ENCODE measurements around the gene KATNAL1. TPM values are rescaled to one million over a fixed set of nuclear protein-coding genes. Genes with fewer than 3 reads are reported as not detected.
A peak's percentile ranks its signal among the peaks of the same experiment; 100 is the strongest.

Gene KATNAL1
- polyA plus RNA-seq (2013, experiment 1 of 2) = 9.6 TPM
- 11.5 TPM for polyA plus RNA-seq (2013, experiment 2 of 2)

- peaks cover 0 to 2% of the 10 kb centered on the region in 2 experiments for H3K36me3 ChIP-seq (ENCODE audit: control insufficient read depth in 1 of 2, insufficient read depth in 2 of 2, low read depth in 1 of 2, low read length in 2 of 2)
- peak within 1 kb of the TSS; percentile 84 for H3K27ac ChIP-seq (ENCODE audit: low read length, poor library complexity, severe bottlenecking)
- peak within 1 kb of the TSS; percentile 95 for H2BK5ac ChIP-seq (ENCODE audit: low read depth, low read length, poor library complexity, severe bottlenecking)
- H2AFZ ChIP-seq (ENCODE audit: low read depth, low read length) = peak within 1 kb of the TSS; percentile 96
- no peak within 1 kb of the TSS for H2AK5ac ChIP-seq (ENCODE audit: low read length, severe bottlenecking)
- H2BK120ac ChIP-seq (ENCODE audit: low read depth, low read length) = peak within 1 kb of the TSS; percentile 85
- DNase-seq = peak; percentile 83
- peak within 1 kb of the TSS; percentile 97 to 98 for H3K14ac ChIP-seq (ENCODE audit: low read length in 2 of 2)
- H3K4me2 ChIP-seq (ENCODE audit: low read length, poor library complexity, severe bottlenecking) = peak within 1 kb of the TSS; percentile 94
- H2BK15ac ChIP-seq (ENCODE audit: low read depth, poor library complexity, severe bottlenecking) = peak within 1 kb of the TSS; percentile 92
- H3K4me1 ChIP-seq (ENCODE audit: control insufficient read depth, insufficient read depth, low read depth, low read length) = peaks cover 5% of the 10 kb centered on the region
- peak within 1 kb of the TSS; percentile 99 for H4K91ac ChIP-seq (ENCODE audit: low read length)
- peak within 1 kb of the TSS; percentile 93 for H3K9ac ChIP-seq (ENCODE audit: low read length)
- peaks cover 15% of the 10 kb centered on the region for H3K79me1 ChIP-seq (replicated peaks; ENCODE audit: low read length, poor library complexity, severe bottlenecking)
- H3K4ac ChIP-seq (ENCODE audit: low read depth in 1 of 2, low read length in 2 of 2) = peak within 1 kb of the TSS; percentile 99
- no peaks in the 10 kb centered on the region for H3K9me3 ChIP-seq (ENCODE audit: control insufficient read depth, low read length)
- WGBS = under 1% methylated on average over 60 of the region's 71 CpGs
- H2BK12ac ChIP-seq (ENCODE audit: low read length in 2 of 2) = peak within 1 kb of the TSS; percentile 97 to 99
- H3K23ac ChIP-seq (ENCODE audit: low read length in 2 of 2) = peak within 1 kb of the TSS; percentile 60 to 98
- peak within 1 kb of the TSS; percentile 99 for H4K8ac ChIP-seq (ENCODE audit: low read length)
- H3K4me3 ChIP-seq (ENCODE audit: insufficient read depth in 1 of 2, low read depth in 1 of 2, low read length in 2 of 2) = peak within 1 kb of the TSS; percentile 96 to 98
- H3K18ac ChIP-seq (ENCODE audit: low read depth in 1 of 2, low read length in 2 of 2) = peak within 1 kb of the TSS; percentile 97 to 100
- H3K27me3 ChIP-seq (ENCODE audit: control insufficient read depth in 1 of 2, insufficient read depth in 1 of 2, low read length in 2 of 2) = no peaks in the 10 kb centered on the region
These were observed at the start of gene KATNAL1 for GRCh38 chr13:30307194-30307970. Gene KATNAL1, minus strand, starts transcription at chr13:30307551. Its CDS starts 23,774 bp downstream, at chr13:30283777.

- Histone ChIP-seq H2BK15ac (ENCODE audit: low read depth, poor library complexity, severe bottlenecking) (no peak overlapping the region), H3K27ac (ENCODE audit: low read length, poor library complexity, severe bottlenecking) (peak overlapping the region; percentile 59), H2AK5ac (ENCODE audit: low read length, severe bottlenecking) (peak overlapping the region; percentile 49), H2BK5ac (ENCODE audit: low read depth, low read length, poor library complexity, severe bottlenecking) (no peak overlapping the region), H3K18ac (ENCODE audit: low read depth in 1 of 2, low read length in 2 of 2) (no peak overlapping the region), H3K23ac (ENCODE audit: low read length in 2 of 2) (no peak overlapping the region), H3K4me1 (ENCODE audit: control insufficient read depth, insufficient read depth, low read depth, low read length) (peaks cover 12% of the 10 kb centered on the region), H3K27me3 (ENCODE audit: control insufficient read depth in 1 of 2, insufficient read depth in 1 of 2, low read length in 2 of 2) (no peaks in the 10 kb centered on the region), H3K9ac (ENCODE audit: low read length) (no peak overlapping the region), H3K4me3 (ENCODE audit: insufficient read depth in 1 of 2, low read depth in 1 of 2, low read length in 2 of 2) (no peak overlapping the region), H2BK12ac (ENCODE audit: low read length in 2 of 2) (no peak overlapping the region), H3K9me3 (ENCODE audit: control insufficient read depth, low read length) (peaks cover 9% of the 10 kb centered on the region), H3K14ac (ENCODE audit: low read length in 2 of 2) (no peak overlapping the region), H3K4ac (ENCODE audit: low read depth in 1 of 2, low read length in 2 of 2) (no peak overlapping the region), H4K91ac (ENCODE audit: low read length) (peak overlapping the region; percentile 65), H3K79me1 (replicated peaks; ENCODE audit: low read length, poor library complexity, severe bottlenecking) (no peaks in the 10 kb centered on the region), H3K4me2 (ENCODE audit: low read length, poor library complexity, severe bottlenecking) (no peak overlapping the region), H2BK120ac (ENCODE audit: low read depth, low read length) (no peak overlapping the region), H2AFZ (ENCODE audit: low read depth, low read length) (no peak overlapping the region), H4K8ac (ENCODE audit: low read length) (no peak overlapping the region), H3K36me3 (ENCODE audit: control insufficient read depth in 1 of 2, insufficient read depth in 2 of 2, low read depth in 1 of 2, low read length in 2 of 2) (no peaks in the 10 kb centered on the region)
- 81% methylated on average over 6 of the region's 6 CpGs for WGBS
- no peak for DNase-seq
These were observed 48.5 kb upstream of the KATNAL1 start for GRCh38 chr13:30355839-30356238.

DNA sequence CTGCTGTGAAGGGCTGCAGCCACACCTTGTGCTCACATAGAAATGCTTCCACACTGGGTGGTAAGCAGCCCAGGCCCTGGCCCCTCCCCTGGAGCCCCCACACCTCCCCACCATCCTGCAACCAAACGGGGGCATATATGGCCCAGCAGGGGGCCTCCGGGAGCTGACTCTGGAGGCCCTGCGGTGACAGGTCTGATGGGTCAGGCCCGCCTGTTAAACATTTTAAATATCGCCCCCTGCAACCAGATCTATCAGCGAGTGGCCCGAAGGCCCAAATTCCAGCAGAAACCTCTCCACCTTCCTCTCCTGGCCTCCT is 48.0 kb upstream of the KATNAL1 start:
- DNase-seq = peak; percentile 24
- Histone ChIP-seq H3K27ac (ENCODE audit: low read length, poor library complexity, severe bottlenecking) (peak overlapping the region; percentile 59), H3K18ac (ENCODE audit: low read depth in 1 of 2, low read length in 2 of 2) (no peak overlapping the region), H3K14ac (ENCODE audit: low read length in 2 of 2) (no peak overlapping the region), H3K27me3 (ENCODE audit: control insufficient read depth in 1 of 2, insufficient read depth in 1 of 2, low read length in 2 of 2) (no peaks in the 10 kb centered on the region), H3K4ac (ENCODE audit: low read depth in 1 of 2, low read length in 2 of 2) (no peak overlapping the region), H2AFZ (ENCODE audit: low read depth, low read length) (peak overlapping the region; percentile 5), H4K91ac (ENCODE audit: low read length) (no peak overlapping the region), H2BK15ac (ENCODE audit: low read depth, poor library complexity, severe bottlenecking) (no peak overlapping the region), H4K8ac (ENCODE audit: low read length) (no peak overlapping the region), H3K79me1 (replicated peaks; ENCODE audit: low read length, poor library complexity, severe bottlenecking) (no peaks in the 10 kb centered on the region), H2BK5ac (ENCODE audit: low read depth, low read length, poor library complexity, severe bottlenecking) (peak overlapping the region; percentile 69), H2BK120ac (ENCODE audit: low read depth, low read length) (no peak overlapping the region), H2AK5ac (ENCODE audit: low read length, severe bottlenecking) (peak overlapping the region; percentile 49), H3K9me3 (ENCODE audit: control insufficient read depth, low read length) (peaks cover 9% of the 10 kb centered on the region), H3K4me2 (ENCODE audit: low read length, poor library complexity, severe bottlenecking) (no peak overlapping the region), H3K4me3 (ENCODE audit: insufficient read depth in 1 of 2, low read depth in 1 of 2, low read length in 2 of 2) (no peak overlapping the region), H3K36me3 (ENCODE audit: control insufficient read depth in 1 of 2, insufficient read depth in 2 of 2, low read depth in 1 of 2, low read length in 2 of 2) (no peaks in the 10 kb centered on the region), H3K4me1 (ENCODE audit: control insufficient read depth, insufficient read depth, low read depth, low read length) (peaks cover 12% of the 10 kb centered on the region), H3K23ac (ENCODE audit: low read length in 2 of 2) (no peak overlapping the region), H2BK12ac (ENCODE audit: low read length in 2 of 2) (no peak overlapping the region), H3K9ac (ENCODE audit: low read length) (no peak overlapping the region)
- 49% methylated on average over 5 of the region's 7 CpGs for WGBS

DNA sequence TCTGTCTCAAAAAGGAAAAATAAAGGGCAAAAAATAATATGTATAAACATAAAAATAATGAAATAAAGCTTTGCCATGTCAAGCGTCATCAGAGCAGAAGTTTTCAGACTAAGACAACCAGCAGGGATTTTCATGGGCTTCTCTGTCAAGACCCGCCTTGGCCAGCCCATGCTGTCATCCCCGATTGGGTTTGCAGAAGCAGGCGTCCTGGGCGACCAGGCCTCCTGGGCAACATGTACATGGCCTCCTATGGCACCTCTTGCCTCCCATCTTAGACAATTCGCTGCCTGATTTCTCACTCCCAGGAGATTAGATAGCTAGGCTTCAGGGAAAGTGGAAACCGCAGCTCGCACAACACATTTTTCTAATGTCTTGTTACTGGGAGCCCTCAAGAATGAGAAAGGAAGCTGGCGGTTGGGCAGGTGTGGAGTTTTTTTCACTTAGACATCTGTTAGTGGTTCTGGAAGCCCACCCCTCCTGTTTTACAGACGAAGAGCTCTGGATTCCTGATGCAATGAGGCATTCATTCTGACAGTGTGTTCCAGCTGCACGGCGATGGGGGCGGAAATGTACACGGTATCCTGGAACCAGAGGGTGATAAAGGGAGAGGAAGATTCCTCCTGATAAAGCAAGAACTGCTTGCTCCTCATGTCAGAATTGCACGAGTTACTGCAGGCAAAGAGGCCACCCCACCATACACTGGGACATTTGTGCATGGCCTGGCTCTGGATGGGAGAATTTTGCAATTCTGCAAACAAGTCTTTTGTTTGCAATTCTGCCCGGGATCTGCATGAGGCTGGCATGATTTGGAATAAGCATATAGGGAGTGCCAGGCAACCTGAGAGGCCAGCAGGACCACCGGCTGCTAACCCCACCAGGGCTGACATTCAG is 47.4 kb upstream of the KATNAL1 start:
- Histone ChIP-seq H2BK12ac (ENCODE audit: low read length in 2 of 2) (no peak overlapping the region), H4K8ac (ENCODE audit: low read length) (no peak overlapping the region), H3K9ac (ENCODE audit: low read length) (no peak overlapping the region), H3K18ac (ENCODE audit: low read depth in 1 of 2, low read length in 2 of 2) (no peak overlapping the region), H3K4me1 (ENCODE audit: control insufficient read depth, insufficient read depth, low read depth, low read length) (peaks cover 12% of the 10 kb centered on the region), H3K14ac (ENCODE audit: low read length in 2 of 2) (no peak overlapping the region), H2AK5ac (ENCODE audit: low read length, severe bottlenecking) (peak overlapping the region; percentile 49), H3K79me1 (replicated peaks; ENCODE audit: low read length, poor library complexity, severe bottlenecking) (no peaks in the 10 kb centered on the region), H2BK120ac (ENCODE audit: low read depth, low read length) (no peak overlapping the region), H4K91ac (ENCODE audit: low read length) (no peak overlapping the region), H3K9me3 (ENCODE audit: control insufficient read depth, low read length) (peaks cover 9% of the 10 kb centered on the region), H3K27ac (ENCODE audit: low read length, poor library complexity, severe bottlenecking) (peak overlapping the region; percentile 63), H3K4me2 (ENCODE audit: low read length, poor library complexity, severe bottlenecking) (no peak overlapping the region), H2BK5ac (ENCODE audit: low read depth, low read length, poor library complexity, severe bottlenecking) (peak overlapping the region; percentile 69), H2BK15ac (ENCODE audit: low read depth, poor library complexity, severe bottlenecking) (no peak overlapping the region), H3K36me3 (ENCODE audit: control insufficient read depth in 1 of 2, insufficient read depth in 2 of 2, low read depth in 1 of 2, low read length in 2 of 2) (no peaks in the 10 kb centered on the region), H3K4ac (ENCODE audit: low read depth in 1 of 2, low read length in 2 of 2) (no peak overlapping the region), H3K4me3 (ENCODE audit: insufficient read depth in 1 of 2, low read depth in 1 of 2, low read length in 2 of 2) (no peak overlapping the region), H3K27me3 (ENCODE audit: control insufficient read depth in 1 of 2, insufficient read depth in 1 of 2, low read length in 2 of 2) (no peaks in the 10 kb centered on the region), H2AFZ (ENCODE audit: low read depth, low read length) (peak overlapping the region; percentile 5), H3K23ac (ENCODE audit: low read length in 2 of 2) (no peak overlapping the region)
- no peak for DNase-seq
- 81% methylated on average over 17 of the region's 17 CpGs for WGBS
